GM18511 (cell line): ENCODE data around the gene TEPSIN.
A peak's percentile ranks its signal among the peaks of the same experiment; 100 is the strongest.

Source experiments
- ATAC-seq: cut with Tn5 transposase; IDR thresholded peaks from one replicate; pipeline ENCODE4 v1.9.1; 2021; ENCODE audit warnings: mild to moderate bottlenecking, moderate library complexity; ENCODE audit not compliant: unreplicated experiment

The TEPSIN gene

DNA sequence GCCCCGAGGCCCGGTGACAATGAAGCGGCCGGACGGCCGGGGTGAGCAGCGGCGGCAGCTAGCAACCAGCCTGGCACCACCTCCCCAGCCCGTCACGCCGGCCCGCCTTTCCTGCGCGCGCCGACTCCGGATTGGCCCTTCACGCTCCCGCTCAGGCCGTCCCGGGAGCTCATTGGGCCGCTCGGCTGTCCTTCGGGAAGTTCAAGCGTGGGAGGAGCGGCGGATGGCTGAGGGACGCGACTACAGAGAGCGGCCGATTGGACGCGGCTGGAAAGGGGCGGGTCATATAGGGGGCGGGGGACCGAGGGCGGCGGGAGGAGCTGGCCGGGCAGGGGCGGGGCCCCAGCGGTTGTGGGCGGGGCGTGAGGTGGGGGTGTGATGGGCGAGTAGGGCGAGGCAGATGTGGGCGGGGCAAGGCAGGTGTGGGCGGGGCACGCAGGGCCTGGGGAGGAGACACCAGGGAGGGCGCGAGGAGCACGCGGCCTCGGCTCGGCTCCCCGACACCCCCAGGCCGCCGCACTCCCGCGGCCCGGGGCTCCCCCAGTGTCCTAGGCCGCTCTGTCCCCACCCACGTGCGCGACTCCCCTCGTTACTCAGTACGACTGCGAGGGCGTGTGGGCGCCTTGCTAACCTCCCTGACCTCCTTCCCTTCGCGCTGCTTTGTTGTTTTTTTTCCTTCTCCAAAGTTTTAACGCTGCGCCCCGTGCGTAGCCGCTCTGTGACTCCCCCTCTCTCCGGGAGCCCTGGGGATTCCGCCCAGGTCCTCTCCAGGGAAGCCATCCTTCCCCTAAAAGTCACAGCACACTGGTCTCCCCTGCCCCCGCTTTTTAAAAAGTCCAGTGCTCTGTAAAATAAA lies 15.7 kb downstream of the TEPSIN start, which contains the start of gene CEP131:
Gene CEP131, minus strand, starts transcription at position 60 of the 856 bp plus-strand sequence. CDS start 2,909 bp downstream, outside the sequence.
- ATAC-seq, result peak; percentile 92

DNA sequence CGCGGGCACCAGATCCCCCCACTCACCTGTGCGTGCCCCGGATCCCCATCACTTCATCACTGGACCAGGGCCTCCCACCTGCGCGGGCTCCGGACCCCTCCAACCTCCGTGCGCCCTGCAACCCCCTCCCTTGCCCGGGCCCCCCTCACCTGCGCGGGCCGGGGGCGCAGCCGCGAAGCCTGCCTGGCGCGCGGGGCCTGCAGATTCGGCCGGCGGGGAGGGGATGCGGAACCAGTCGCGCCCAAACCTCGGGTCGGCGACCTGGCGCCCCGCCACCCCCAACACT lies 16.3 kb downstream of the TEPSIN start:
- peak; percentile 12 for ATAC-seq

DNA sequence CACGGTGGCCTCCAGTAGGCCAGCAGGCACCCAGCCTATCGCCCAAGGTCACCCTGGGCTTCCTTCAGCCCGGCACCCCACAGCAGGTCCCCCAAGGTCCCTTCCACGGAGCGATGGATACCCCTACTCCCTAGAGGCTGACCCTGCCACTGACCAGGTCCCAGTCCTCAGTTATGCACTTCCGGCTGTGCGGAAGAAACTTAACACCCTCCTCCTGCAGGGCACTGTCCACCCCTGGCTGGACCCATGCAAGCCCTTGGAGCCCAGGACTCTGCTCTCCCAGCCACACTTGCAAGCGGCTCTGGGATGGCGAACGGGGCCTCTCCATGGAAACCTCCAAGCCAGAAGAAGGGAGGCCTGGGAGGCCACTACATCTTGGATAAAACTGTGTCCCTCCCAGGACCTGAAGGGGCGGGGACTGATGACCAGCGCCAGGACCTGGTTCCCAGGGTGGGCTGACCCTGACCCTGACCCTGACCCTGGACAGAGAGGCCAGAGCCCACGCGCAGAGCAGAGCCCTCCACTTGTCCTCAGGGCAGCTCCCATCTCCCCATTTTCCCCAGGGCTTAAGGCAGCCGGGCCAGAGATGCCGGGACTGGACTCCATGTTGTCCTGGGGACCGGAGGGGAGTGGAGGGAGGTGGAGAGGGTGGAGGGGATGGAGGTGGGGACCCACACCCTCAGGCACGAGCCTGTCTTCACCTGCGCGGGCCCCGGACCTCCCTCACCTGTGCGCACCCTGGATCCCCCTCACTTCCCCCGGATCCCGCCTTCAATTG lies 16.8 kb downstream of the TEPSIN start:
- no peak for ATAC-seq

DNA sequence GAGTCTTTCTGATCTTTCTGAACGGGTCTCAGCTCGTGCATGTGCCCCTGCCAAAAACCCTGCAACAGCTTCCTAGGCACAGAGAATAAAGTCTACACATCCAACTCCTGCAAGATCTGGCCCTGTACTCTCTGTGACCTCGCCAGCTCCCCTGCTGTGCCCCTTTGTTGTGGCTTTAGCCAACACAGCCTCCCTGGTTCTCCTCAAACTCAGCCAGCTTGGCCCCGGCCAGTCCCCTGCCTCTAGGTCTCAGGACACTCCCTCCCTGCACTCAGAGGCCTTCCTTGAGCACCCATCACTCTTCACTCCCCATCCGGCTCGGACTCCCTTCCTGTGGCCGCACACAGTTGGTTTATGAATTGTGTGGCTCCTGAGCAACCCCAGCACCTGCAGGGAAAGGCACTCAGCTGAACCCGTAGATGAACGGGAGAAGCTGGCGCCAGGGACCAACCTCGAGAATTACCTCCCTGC lies 17.4 kb downstream of the TEPSIN start:
- ATAC-seq, result no peak

DNA sequence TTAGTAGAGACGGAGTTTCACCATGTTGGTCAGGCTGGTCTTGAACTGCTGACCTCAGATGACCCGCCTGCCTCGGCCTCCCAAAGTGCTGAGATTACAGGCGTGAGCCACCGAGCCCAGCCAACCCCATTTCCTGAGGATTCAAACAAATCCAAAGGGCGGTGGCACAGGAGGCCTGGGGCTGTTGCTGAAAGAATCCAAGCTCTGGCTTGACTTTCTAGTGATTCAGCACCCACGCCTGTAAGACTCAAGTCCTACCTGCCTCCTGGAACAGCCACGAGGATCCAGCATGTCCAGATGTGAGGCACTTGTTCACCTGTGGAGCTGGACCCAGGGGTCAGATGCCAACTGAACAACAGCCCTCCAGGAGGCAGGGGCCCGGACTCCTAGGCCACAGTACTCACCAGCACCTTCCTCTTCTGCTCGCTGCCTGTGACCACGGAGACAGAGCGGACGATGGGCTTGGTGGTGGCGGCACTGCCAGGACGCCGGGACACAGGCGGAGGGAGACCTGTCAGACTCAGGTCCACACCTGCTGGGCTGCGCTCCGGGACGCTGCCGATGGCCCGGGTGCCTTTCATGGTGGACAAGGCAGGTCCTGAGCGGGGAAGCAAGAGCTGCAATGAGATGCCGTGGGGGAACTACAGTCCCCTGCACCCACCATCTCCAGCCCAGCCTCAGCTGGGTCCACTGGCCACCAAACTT lies 19.2 kb downstream of the TEPSIN start:
- ATAC-seq, result no peak

DNA sequence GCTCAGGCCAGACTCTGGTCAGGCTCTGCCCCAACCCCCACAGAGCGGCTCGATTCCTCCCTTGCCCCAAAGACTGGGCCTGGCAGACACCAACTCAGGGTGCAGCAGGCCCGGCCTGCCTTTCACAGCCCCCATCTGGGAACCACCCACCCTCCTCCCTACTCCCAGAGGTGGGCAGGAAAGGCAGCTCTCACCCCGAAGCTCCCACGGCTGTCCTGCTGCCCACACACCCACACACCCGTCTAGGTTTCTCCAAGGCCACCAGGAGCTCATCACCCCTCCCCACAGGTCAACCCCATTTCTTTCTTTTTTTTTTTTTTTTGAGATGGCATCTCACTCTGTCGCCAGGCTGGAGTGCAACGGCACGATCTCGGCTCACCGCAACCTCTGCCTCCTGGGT lies 19.9 kb downstream of the TEPSIN start:
- no peak for ATAC-seq

DNA sequence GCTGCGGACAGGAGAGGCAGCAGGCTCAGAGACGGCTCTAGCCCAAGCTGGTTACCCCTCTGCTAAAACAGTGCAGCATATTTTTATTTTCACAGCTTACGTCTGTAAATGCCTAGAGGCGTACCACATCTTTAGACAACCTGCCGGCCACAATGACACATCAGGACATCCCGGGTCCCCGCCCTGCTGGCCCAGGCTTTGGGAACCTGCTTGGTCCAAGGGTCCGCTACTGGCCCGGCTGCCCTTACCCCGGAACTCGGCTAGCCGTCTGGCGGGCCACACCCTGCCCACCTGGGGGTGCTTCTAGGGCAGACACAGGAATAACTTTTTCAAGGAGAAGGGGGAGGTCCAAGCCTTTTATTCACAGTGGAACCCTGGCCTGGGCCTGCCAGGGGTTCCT lies 20.4 kb downstream of the TEPSIN start:
- no peak for ATAC-seq

DNA sequence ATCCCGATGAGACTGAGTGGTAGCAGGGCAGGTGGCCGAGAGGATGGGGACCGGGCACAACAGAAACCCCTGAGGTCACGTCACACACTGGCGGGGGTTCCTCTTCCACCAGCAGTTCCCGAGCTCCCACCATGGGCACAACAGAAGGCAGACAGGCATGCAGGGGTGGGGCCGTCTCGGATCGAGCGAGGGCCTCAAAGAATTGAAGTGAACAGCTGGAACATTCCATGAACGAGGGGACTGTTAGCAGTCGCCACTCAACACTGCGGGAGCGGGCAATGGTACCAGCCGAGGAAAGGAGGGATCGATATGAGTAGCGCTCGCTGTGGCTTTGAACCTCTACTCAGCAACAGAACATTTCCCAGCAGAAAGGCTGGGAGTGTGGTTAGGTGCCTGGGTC lies 21.4 kb downstream of the TEPSIN start:
- ATAC-seq, result no peak

DNA sequence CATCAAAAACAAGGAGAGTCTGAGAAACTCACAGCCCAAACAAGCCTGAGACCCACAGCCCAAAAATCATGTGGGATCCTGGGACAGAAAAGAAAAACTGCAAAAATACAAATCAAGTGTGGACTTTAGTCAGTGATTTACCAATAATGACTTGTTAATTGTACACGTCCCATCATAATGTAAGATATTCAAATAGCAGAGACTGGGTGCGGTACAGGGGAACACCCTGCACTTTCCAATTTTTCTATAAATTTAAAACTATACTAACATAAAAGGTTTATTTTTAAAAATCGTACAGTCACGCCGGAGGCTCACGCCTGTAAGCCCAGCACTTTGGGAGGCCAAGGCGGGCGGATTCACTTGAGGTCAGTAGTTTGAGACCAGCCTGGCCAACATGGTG lies 24.9 kb downstream of the TEPSIN start:
- ATAC-seq, result no peak

DNA sequence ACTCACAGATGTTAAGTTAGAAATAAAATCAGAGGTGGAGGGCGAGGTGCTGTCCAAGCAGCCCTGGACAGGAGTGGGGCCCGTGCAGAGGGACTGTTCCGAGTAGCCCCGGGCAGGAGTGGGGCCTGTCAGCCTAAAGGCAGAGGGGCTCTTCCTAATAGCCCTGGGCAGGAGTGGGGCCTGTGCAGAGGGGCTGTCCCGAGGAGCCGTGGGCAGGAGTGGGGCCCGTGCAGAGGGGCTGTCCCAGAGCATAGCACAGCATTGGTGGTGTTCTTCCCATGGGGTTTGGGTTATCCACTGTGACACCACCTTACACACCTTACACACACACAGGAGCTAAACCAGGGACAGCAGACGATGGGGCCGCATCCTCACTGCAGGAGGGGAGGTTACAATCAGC lies 26.5 kb downstream of the TEPSIN start:
- no peak for ATAC-seq

DNA sequence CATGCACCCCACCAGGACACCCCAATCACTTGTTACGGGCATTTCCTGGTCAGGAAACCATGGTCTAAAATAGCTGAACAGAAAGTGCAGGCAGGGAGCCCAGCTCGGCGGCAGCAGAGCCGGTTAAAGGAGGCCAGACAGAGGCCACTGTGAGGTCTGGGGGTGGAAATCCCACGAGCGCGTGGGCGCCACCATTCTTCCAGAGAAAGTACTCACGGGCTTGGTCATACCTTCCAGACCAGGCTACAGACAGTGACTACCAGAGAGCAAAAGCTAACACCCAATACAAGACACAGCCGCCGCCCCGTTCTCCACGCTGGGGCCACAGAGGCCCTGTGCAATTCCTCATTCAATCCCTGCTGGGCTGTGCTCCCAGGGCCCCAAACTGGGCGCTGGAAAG lies 28.0 kb downstream of the TEPSIN start:
- no peak for ATAC-seq

DNA sequence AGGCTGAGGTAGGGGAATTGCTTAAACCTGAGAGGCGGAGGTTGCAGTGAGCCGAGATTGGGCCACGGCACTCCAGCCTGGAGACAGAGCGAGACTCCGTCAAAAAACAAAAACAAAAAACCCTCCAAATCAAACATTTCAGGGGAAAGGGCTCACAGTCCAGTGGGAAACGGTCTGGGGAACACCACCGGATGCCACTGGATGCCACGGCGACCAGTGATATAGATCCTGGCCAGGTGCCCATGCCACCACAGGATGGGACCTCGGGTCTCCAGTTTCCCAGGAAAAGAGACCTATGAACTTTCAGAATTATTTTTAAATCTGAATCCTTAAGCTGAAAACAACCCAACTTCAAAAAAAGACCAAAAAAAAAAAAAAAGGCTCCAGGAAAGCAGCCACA lies 28.4 kb downstream of the TEPSIN start:
- no peak for ATAC-seq

DNA sequence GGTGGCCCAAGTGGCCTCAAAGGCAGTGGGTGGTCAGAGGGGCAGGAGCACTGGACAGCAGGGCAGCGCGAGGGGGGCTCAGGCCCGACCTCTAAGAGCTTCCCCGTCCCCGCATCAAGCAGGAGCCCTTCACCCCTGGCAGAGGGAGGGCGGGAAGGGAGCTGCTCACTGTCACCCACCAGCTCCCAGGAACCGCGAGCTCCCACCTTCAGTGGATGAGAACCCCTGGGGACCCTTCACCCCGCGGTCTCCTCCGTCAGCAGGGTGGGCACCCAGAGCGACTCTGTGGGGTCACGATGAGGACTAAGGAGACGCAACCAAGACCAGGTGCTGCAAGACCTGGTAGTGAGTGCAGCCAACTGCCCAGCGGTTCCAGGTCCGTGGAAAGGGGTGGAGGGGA lies 29.7 kb downstream of the TEPSIN start:
- ATAC-seq, result no peak

DNA sequence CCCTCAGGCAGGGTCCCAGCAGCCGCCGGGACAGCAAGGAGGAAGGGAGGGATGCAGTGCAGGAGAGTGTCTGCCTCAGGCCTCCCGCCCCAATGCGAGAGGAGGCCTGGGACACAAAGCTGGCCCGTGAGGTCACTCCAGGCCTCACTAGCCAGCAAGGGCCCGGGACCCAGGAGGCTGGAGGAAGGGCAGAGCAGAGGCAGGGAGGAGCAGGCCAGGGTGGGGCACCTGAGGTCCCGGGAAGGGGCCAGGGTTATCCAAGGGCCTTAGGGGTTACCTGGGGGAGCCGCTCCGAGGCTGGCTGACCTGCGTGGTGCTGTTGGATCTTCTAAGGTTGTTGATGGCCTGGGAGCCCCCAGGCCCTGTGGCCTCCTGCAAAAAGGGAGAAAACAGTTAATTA lies 30.2 kb downstream of the TEPSIN start:
- ATAC-seq, result no peak

DNA sequence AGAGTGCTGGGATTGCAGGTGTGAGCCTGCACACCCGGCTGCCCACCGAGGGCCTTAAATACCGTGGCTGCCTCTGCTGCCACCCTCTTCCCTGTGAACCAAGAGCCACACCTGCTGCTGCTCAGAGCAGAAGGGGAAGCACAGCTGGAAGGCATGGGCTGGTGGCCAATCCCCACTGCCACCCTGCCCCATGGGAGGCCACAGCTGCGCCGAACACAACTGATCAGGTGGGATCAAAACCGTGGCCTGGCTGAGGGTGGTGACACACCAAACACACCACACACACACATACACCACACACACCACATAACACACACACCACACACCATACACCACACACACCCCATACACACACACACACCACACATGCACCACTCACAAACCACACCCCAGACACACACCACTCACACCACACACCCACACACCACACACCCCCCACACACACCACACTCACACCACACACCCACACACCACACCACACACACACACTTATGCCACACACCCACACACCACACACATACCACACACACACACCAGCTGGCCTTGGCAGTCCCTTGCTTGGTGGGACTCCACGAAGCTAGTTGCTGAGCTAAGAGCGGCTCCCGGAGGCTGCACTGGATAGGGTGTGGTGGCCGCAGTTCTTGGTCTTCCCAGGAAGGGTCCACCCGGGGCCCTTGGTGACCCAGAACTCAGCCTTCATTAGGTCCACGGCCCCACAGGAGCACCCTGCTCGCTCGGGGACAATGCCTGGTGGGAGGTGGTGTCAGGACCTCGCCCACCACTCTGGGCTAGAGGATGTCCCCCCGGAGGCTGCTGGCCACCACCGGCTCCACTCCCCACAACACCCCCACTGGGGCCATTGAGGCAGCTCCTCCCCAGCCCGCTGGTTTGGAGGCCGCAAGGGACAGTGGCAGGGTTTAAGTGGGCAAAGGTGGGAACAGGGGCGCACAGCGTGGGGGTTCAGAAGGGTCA lies 31.0 kb downstream of the TEPSIN start:
- ATAC-seq, result no peak

DNA sequence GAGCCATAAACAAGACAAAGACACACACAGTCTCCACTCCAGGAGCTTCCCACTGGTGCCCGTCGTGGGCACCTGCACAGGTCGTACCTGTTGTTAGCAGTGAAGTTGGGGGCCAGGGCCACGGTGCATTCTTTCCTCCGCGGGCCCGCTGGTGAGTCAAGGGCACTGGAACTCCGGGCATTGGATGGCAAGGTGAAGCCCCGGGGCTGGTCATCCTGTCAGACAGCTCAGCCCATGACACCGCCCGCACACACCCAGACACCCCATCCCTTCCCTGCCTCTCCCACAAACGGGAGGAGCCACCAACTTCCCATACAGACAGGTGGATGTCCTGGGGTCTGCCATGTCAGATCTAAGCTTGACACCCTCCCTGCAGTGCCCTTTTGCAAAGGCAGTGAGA lies 32.2 kb downstream of the TEPSIN start:
- ATAC-seq, result no peak

DNA sequence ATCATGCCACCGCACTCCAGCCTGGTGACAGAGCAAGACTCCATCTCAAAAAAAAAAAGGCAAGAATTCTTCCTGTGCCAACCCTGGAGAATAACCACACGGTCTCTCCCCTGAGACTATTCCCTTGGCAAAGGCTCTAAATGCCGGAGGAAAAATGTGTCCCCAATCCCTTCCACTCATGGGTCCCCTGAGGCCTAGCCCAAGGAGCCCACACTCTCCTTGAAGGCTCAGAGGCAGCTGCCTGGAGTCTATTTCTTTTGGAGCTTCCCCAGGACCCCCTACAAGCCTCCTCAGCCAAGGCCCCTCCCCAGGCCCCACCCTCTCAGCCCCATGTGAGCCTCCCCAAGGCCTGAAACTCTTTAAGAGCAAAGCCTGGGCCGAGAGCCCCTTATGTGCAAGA lies 32.7 kb downstream of the TEPSIN start:
- no peak for ATAC-seq

DNA sequence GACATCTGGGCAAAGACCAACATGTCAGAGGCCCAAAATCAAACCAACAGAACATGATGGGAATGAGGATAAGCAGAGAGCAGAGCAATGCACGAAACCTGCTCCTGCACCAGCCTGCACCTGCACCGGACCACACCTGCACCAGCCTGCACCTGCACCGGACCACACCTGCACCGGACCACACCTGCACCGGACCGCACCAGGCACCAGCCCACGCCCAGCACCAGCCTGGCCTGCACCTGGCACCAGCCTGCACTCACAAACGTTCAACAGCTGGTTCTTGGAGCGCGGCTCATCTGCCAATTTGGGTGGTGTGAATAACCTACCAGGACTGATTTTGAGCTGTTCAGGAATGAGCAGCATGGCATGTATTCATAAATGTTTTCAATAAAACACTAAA lies 34.3 kb downstream of the TEPSIN start:
- no peak for ATAC-seq

DNA sequence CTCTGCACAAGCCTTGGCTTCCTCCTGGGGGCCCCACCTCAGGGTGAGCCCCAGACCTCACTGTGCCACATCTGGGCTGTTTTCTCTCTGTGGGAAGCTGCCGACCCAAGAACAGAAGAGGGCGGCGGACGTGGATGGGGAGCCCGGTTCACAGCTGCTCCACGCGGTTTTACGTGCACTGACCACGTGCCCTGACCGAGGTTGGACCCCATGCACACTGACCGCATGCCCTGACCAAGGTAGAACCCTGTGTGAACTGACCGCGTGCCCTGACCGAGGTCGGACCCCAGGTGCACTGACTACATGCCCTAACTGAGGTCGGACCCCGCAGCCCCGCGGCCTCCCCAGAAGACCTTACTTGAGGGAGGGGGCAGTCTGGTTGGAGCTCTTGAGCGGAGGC lies 35.7 kb downstream of the TEPSIN start:
- ATAC-seq, result no peak

DNA sequence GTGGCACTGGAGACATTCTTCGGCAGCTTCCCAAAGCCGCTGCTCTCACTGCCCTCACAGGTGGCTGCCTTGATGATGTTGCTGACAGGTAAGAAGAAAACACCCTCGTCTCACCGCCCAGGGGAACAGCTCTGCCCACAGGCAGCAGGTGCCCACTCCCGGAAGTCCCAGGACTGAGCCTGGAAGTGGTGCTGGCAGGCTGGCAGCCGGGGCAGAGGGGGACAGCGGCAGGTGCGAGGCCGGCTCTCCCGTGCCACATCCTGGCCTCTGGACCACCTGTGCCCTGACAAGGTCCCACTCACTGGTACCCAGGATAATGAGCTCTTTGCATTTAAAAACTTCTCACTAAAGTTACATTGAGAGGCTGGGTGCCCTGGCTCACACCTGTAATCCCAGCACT lies 36.5 kb downstream of the TEPSIN start:
- ATAC-seq, result no peak
